SU-DHL-6 (cell line): ENCODE data around the gene ARID3C.

ENCODE experiments used
- H2AFZ ChIP-seq: fragments of 200-600 bp; sonication (generic); 2 replicates; pipeline ENCODE4 v1.6.1; 2014; ENCODE audit warnings: low read depth, mild to moderate bottlenecking, moderate library complexity, mixed read lengths, antibody characterized with exemption, low read length; ENCODE audit not compliant: severe bottlenecking
- H3F3A ChIP-seq: fragments of 200-600 bp; shearing (Covaris generic); 2 replicates; pipeline ENCODE4 v1.6.0; 2016; ENCODE audit warnings: antibody characterized with exemption, mild to moderate bottlenecking; ENCODE audit not compliant: insufficient read depth
- H3K27ac ChIP-seq: fragments of 200-600 bp; sonication (generic); 2 replicates; pipeline ENCODE4 v1.5.1; 2016; ENCODE audit warnings: low read depth, mild to moderate bottlenecking, low read length, moderate library complexity, mixed read lengths
- H3K27me3 ChIP-seq: fragments of 200-600 bp; sonication (generic), shearing (Covaris generic); 2 replicates; pipeline ENCODE4 v1.6.0; 2014; ENCODE audit warnings: mild to moderate bottlenecking, low read length
- H3K36me3 ChIP-seq: fragments of 200-600 bp; sonication (generic); 2 replicates; pipeline ENCODE4 v1.6.1; 2014; ENCODE audit warnings: mild to moderate bottlenecking, low read length, mixed read lengths
- H3K4me2 ChIP-seq: fragments of 300-600, 200-600 bp; shearing (Covaris generic), sonication (generic); 2 replicates; pipeline ENCODE4 v1.6.0; 2014; ENCODE audit warnings: low read length, low read depth, mild to moderate bottlenecking; ENCODE audit not compliant: poor library complexity, severe bottlenecking
- H3K4me3 ChIP-seq: fragments of 200-600 bp; sonication (generic); 2 replicates; pipeline ENCODE4 v1.5.1; 2014; ENCODE audit warnings: antibody characterized with exemption, low read length, mild to moderate bottlenecking, mixed read lengths; ENCODE audit not compliant: insufficient read depth, poor library complexity, severe bottlenecking
- H3K79me2 ChIP-seq: fragments of 200-600 bp; sonication (generic); 2 replicates; pipeline ENCODE4 v1.6.1; 2014; ENCODE audit warnings: mild to moderate bottlenecking, low read length, moderate library complexity; ENCODE audit not compliant: insufficient read depth
- H3K9ac ChIP-seq: fragments of 200-600 bp; sonication (generic); 2 replicates; pipeline ENCODE4 v1.7.0; 2014; ENCODE audit warnings: mild to moderate bottlenecking, low read length
- H3K9me2 ChIP-seq: fragments of 200-600 bp; sonication (generic); replicated peaks from 2 replicates; pipeline ENCODE4 v1.6.1; 2014; ENCODE audit warnings: low read length; ENCODE audit not compliant: insufficient read depth
- H3K9me3 ChIP-seq: fragments of 200-600 bp; sonication (generic); 2 replicates; pipeline ENCODE4 v1.6.1; 2014; ENCODE audit warnings: low read length, mixed read lengths; ENCODE audit not compliant: insufficient read depth
- H4K20me1 ChIP-seq: fragments of 200-600 bp; sonication (generic); 2 replicates; pipeline ENCODE4 v1.6.1; 2014; ENCODE audit warnings: low read depth, mild to moderate bottlenecking, antibody characterized with exemption, low read length, moderate library complexity, mixed read lengths
- CTCF ChIP-seq: fragments of 200-600 bp; sonication (generic); IDR thresholded peaks from one replicate; pipeline ENCODE4 v1.5.1; 2017; ENCODE audit warnings: antibody characterized with exemption, mild to moderate bottlenecking, low read length, moderate library complexity; ENCODE audit not compliant: insufficient read depth, poor library complexity, severe bottlenecking
- EZH2phosphoT487 ChIP-seq: fragments of 200-600 bp; sonication (generic), shearing (Covaris generic); conservative IDR thresholded peaks from 2 replicates; pipeline ENCODE4 v1.6.1; 2018; ENCODE audit warnings: mild to moderate bottlenecking, antibody characterized with exemption, low read length, moderate library complexity, mixed read lengths

The ARID3C gene

GRCh38 chr9:34625186-34625486 lies 3.7 kb downstream of the ARID3C start:
- no peaks in the 10 kb centered on the region for H3K9me2 ChIP-seq
- H3K9ac ChIP-seq: no peak overlapping the region
- no peak overlapping the region for H3K27ac ChIP-seq
- no peak overlapping the region for H2AFZ ChIP-seq
- H3F3A ChIP-seq: no peaks in the 10 kb centered on the region
- no peak overlapping the region for H3K4me2 ChIP-seq
- H3K4me3 ChIP-seq: no peak overlapping the region
- TF ChIP-seq EZH2phosphoT487 (no peak), CTCF (no peak)
- no peaks in the 10 kb centered on the region for H3K36me3 ChIP-seq
- no peaks in the 10 kb centered on the region for H3K79me2 ChIP-seq
- no peaks in the 10 kb centered on the region for H4K20me1 ChIP-seq
- H3K27me3 ChIP-seq: 0 out of 2 replicates have a peak, but pooled peaks cover 3% of the 10 kb centered on the region
- no peaks in the 10 kb centered on the region for H3K9me3 ChIP-seq

- no peak for TF ChIP-seq EZH2phosphoT487
- TF ChIP-seq CTCF: no peak
- Histone ChIP-seq H3F3A (no peaks in the 10 kb centered on the region), H3K4me2 (no peak overlapping the region), H3K27me3 (0 out of 2 replicates have a peak, but pooled peaks cover 3% of the 10 kb centered on the region), H4K20me1 (no peaks in the 10 kb centered on the region), H3K9ac (no peak overlapping the region), H2AFZ (no peak overlapping the region), H3K9me2 (no peaks in the 10 kb centered on the region), H3K79me2 (no peaks in the 10 kb centered on the region), H3K27ac (no peak overlapping the region), H3K36me3 (no peaks in the 10 kb centered on the region), H3K4me3 (no peak overlapping the region), H3K9me3 (no peaks in the 10 kb centered on the region)
These were observed 4.2 kb downstream of the ARID3C start for GRCh38 chr9:34624475-34625185.

- no peaks in the 10 kb centered on the region for H3F3A ChIP-seq
- H3K9me3 ChIP-seq: no peaks in the 10 kb centered on the region
- H2AFZ ChIP-seq: no peak overlapping the region
- TF ChIP-seq EZH2phosphoT487 (no peak), CTCF (no peak)
- H3K4me2 ChIP-seq: no peak overlapping the region
- H3K9ac ChIP-seq: no peak overlapping the region
- no peak overlapping the region for H3K4me3 ChIP-seq
- no peaks in the 10 kb centered on the region for H3K9me2 ChIP-seq
- no peaks in the 10 kb centered on the region for H3K36me3 ChIP-seq
- H3K27ac ChIP-seq: no peak overlapping the region
- H3K79me2 ChIP-seq: no peaks in the 10 kb centered on the region; the same call in 1 of the 2 replicates
- no peaks in the 10 kb centered on the region for H4K20me1 ChIP-seq
- 0 out of 2 replicates have a peak, but pooled peaks cover 3% of the 10 kb centered on the region for H3K27me3 ChIP-seq
These were observed 5.3 kb downstream of the ARID3C start for GRCh38 chr9:34623374-34624235.
